Esophagus muscularis mucosa (tissue), 4 donors: ENCODE data around the gene DYNLT2. TPM values are rescaled to one million over a fixed set of nuclear protein-coding genes. Genes with fewer than 3 reads are reported as not detected.

ENCODE experiments used
- DNase-seq: peaks from one replicate; pipeline ENCODE4 v3.0.0-alpha.2; 2017; ENCODE audit errors: extremely low spot score
- H3K27ac ChIP-seq, 4 donors: fragments of 200-600 bp; sonication (generic); replicated peaks in 1 of 4; 1 replicate in 3 of 4; 2 replicates in 1 of 4; pipeline ENCODE4 v1.5.1; 2016 to 2019; ENCODE audit warnings: mild to moderate bottlenecking in 1 of 4
- H3K27me3 ChIP-seq, 4 donors: fragments of 200-600 bp; sonication (generic); one replicate each; pipeline versions ENCODE4 v1.5.1 to v1.6.0; 2016 to 2019
- H3K36me3 ChIP-seq, 4 donors: fragments of 200-600 bp; sonication (generic); one replicate each; pipeline ENCODE4 v1.5.1; 2016 to 2019
- H3K4me1 ChIP-seq, 4 donors: fragments of 200-600 bp; sonication (generic); one replicate each; pipeline ENCODE4 v1.5.1; 2016 to 2019
- H3K4me3 ChIP-seq, 4 donors: fragments of 200-600 bp; sonication (generic); 1 replicate in 2 of 4; 2 replicates in 2 of 4; pipeline ENCODE4 v1.5.1; 2016 to 2019; ENCODE audit warnings: mild to moderate bottlenecking in 4 of 4, moderate library complexity in 1 of 4
- H3K9me3 ChIP-seq, 4 donors: fragments of 200-600 bp; sonication (generic); 1 replicate in 3 of 4; 2 replicates in 1 of 4; pipeline ENCODE4 v1.5.1; 2016 to 2019
- CTCF ChIP-seq, 3 experiments: fragments of 200-600 bp in 2 of 3; fragments of 450-650 bp in 1 of 3; sonication (generic) in 2 of 3; IDR thresholded peaks; one replicate each; pipeline ENCODE4 v1.5.1; 2017 to 2019; ENCODE audit warnings: antibody characterized with exemption in 3 of 3, mild to moderate bottlenecking in 2 of 3, moderate library complexity in 1 of 3
- EP300 ChIP-seq: sonication (generic); formaldehyde crosslinking; IDR thresholded peaks from one replicate; pipeline ENCODE4 v1.6.1; 2017; ENCODE audit warnings: antibody characterized with exemption
- POLR2A ChIP-seq: fragments of 450-650 bp; IDR thresholded peaks from one replicate; pipeline ENCODE4 v1.6.1; 2017; ENCODE audit warnings: antibody characterized with exemption, moderate library complexity, mild to moderate bottlenecking, low read depth
- POLR2AphosphoS5 ChIP-seq, 2 donors: sonication (generic); formaldehyde crosslinking; IDR thresholded peaks; one replicate each; pipeline ENCODE4 v1.6.1; 2017; ENCODE audit warnings: antibody characterized with exemption in 2 of 2
- WGBS: methylation state at CpG from one replicate; pipeline ENCODE4 v1.1.5; 2018; 5-methylcytosine and 5-hydroxymethylcytosine counted together
- intact Hi-C: fragments of 100-400 bp; cut with DNase I; formaldehyde crosslinking; loops from one replicate; pipeline ENCODE4 v1.15.1; 2023
- total RNA-seq, 4 donors: library from RNA; depleted of rRNA; stranded (reverse); fragments of >200 nt; gene quantifications; one replicate each; pipeline versions ENCODE4 v1.1.0 to v1.2.1, GENCODE V29; 2016

Gene DYNLT2
- total RNA-seq, 4 donors from 2014 or later, result 0.57 to 3.3 (median 1.5) TPM

GRCh38 chr6:169779896-169780295, 28.5 kb upstream of the DYNLT2 start:
- 73% methylated on average over 5 of the region's 5 CpGs for WGBS
- H3K36me3 ChIP-seq, result peaks cover 28 to 78% (median 58%) of the 10 kb centered on the region in 4 donors
- H3K9me3 ChIP-seq, result no peaks in the 10 kb centered on the region
- peak; percentile 75 for DNase-seq
- intact Hi-C loops, result no loop called here
- H3K4me3 ChIP-seq, result no peak overlapping the region
- no peak overlapping the region for H3K27ac ChIP-seq
- TF ChIP-seq EP300 (no peak), POLR2AphosphoS5 (IDR thresholded peaks at IDR 0.05) (no peak), POLR2A (no peak), CTCF (IDR thresholded peaks at IDR 0.05) (no peak)
- H3K27me3 ChIP-seq, result no peaks in the 10 kb centered on the region
- peaks cover 0 to 3% (median 0%) of the 10 kb centered on the region in 4 donors for H3K4me1 ChIP-seq

DNA sequence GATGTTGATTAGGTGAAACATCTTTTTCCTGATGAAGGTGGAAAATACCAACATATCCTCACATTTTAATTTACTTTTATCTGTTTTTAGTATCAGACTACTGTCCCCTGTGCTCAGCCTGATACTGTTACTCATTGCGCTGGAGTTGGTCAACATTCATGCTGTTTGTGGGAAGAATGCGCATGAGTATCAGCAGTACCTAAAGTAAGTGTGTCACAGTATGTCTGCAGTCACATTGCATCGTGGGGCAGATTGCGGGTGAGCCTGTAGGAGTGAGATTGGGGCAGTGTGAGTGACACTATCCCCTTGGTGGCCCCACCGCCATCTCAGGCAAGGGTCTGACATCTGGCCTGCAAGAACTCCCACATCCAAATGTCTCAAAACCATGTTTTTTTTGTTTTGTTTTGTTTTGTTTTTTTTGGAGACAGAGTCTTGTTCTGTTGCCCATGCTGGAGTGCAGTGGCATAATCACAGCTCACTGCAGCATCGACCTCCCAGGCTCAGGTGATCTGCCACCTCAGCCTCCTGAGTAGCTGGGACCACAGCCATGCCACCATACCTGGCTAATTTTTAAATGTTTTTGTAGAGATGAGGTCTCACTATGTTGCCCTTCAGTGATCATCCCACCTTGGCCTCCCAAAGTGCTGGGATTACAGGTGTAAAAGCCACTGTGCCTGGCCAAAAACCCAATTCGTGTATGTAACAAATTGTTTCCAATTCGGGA, 27.9 kb upstream of the DYNLT2 start:
- Histone ChIP-seq H3K4me1 (peaks cover 0 to 3% (median 0%) of the 10 kb centered on the region in 4 donors), H3K9me3 (no peaks in the 10 kb centered on the region), H3K4me3 (no peak overlapping the region), H3K27ac (no peak overlapping the region), H3K27me3 (no peaks in the 10 kb centered on the region), H3K36me3 (peaks cover 28 to 84% (median 63%) of the 10 kb centered on the region in 4 donors)
- 84% methylated on average over 8 of the region's 8 CpGs for WGBS
- DNase-seq, result peak; percentile 60
- intact Hi-C loops, result no loop called here
- TF ChIP-seq POLR2AphosphoS5 (IDR thresholded peaks at IDR 0.05), result no peak
- TF ChIP-seq EP300, result no peak
- TF ChIP-seq POLR2A, result no peak
- no peak for TF ChIP-seq CTCF (IDR thresholded peaks at IDR 0.05)

DNA sequence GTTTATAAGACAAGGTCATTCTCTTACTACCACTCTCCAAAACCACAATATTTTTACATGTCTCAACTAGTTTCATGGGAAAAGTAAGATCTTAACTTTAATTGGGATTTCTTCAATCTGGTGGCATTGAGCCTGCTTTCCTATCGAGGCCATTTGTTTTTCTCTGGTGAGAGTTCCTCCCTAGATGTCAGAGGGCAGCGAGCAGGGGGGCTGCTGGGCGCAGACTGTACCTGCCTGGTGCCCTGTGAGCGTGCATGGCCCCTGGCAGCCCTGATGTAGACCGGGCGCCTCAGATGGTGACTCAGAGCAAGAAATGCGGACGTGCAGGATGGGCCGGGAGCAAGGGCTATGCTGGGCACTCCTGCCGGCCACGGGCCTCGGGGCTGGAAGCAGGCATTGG, 27.3 kb upstream of the DYNLT2 start:
- intact Hi-C loops, result no loop called here
- H3K9me3 ChIP-seq, result no peaks in the 10 kb centered on the region
- peaks cover 0 to 3% (median 0%) of the 10 kb centered on the region in 4 donors for H3K4me1 ChIP-seq
- no peak for TF ChIP-seq POLR2A
- TF ChIP-seq CTCF (IDR thresholded peaks at IDR 0.05), result no peak
- TF ChIP-seq POLR2AphosphoS5 (IDR thresholded peaks at IDR 0.05), result no peak
- no peak for TF ChIP-seq EP300
- DNase-seq, result peak; percentile 83
- H3K27ac ChIP-seq, result no peak overlapping the region
- peaks cover 28 to 85% (median 69%) of the 10 kb centered on the region in 4 donors for H3K36me3 ChIP-seq
- H3K4me3 ChIP-seq, result no peak overlapping the region
- WGBS, result 94% methylated on average over 12 of the region's 12 CpGs
- H3K27me3 ChIP-seq, result no peaks in the 10 kb centered on the region

- Histone ChIP-seq H3K4me1 (peaks cover 0 to 3% (median 0%) of the 10 kb centered on the region in 4 donors), H3K27ac (no peak overlapping the region), H3K4me3 (no peak overlapping the region), H3K9me3 (no peaks in the 10 kb centered on the region), H3K27me3 (no peaks in the 10 kb centered on the region), H3K36me3 (peaks cover 28 to 85% (median 71%) of the 10 kb centered on the region in 4 donors)
- no peak for TF ChIP-seq EP300
- no peak for TF ChIP-seq POLR2AphosphoS5 (IDR thresholded peaks at IDR 0.05)
- TF ChIP-seq CTCF (IDR thresholded peaks at IDR 0.05), result no peak
- TF ChIP-seq POLR2A, result no peak
- 93% methylated on average over 12 of the region's 12 CpGs for WGBS
- no peak for DNase-seq
- intact Hi-C loops, result no loop called here
Observed at GRCh38 chr6:169777896-169778295, 26.5 kb upstream of the DYNLT2 start.
